ENCODE data around the gene PAX7.

PAX7 gene

DNA sequence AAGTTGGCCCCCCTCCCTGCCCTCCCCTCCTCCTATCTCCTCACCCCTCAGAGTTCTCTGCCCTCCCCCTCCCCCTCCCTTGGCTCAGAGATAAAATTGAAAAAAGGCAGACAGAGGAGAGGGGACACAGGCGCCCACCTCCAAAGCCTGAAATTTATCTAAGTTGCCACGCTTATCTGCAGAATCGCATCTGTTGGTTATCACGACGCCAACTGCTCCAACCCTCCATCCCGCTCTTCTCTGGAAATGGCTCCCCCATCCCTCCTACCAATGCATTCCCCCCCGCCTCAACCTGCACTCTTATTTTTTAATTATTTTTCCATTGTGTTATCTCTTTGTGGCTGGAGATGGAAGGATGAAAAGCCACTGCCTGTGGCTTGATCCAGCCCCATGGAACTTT is 138.5 kb downstream of the PAX7 start:
- Histone ChIP-seq H3K4me3 (ENCODE audit: low read length) (no peak overlapping the region), H3K27me3 (ENCODE audit: insufficient read depth, low read length) (peaks cover 15% of the 10 kb centered on the region)

DNA sequence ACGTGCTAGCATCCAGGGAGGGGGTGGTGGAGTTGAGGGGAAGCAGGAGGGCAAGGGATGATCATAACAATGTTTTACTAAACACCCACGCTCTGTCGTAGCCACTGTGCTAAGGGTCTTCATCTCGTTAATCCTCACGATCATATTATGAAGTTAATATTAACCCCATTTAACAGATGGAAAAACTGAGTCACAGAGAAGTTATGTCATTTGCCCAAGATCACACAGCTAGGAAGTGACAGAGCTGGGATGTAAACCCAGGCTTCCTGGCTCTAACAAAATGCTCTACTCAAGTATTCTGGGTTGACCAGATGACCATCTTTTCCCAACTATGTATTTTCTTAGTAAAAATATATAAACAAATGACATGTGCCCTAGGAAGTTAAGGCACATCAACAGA is 140.2 kb downstream of the PAX7 start:
- H3K36me3 ChIP-seq (ENCODE audit: insufficient read depth, low read length): no peaks in the 10 kb centered on the region
- no peaks in the 10 kb centered on the region for H3K4me1 ChIP-seq (ENCODE audit: insufficient read depth, low read length)
- H3K4me3 ChIP-seq (ENCODE audit: low read length): no peak overlapping the region
- H3K9me3 ChIP-seq (ENCODE audit: low read length): no peaks in the 10 kb centered on the region
- H3K27me3 ChIP-seq (ENCODE audit: insufficient read depth, low read length): peaks cover 15% of the 10 kb centered on the region
- no peak overlapping the region for H2AFZ ChIP-seq (ENCODE audit: low read depth, low read length)

More for the DNA sequence above, 138.5 kb downstream of the PAX7 start:
- no peaks in the 10 kb centered on the region for H3K4me1 ChIP-seq (ENCODE audit: insufficient read depth, low read length)
- no peak overlapping the region for H2AFZ ChIP-seq (ENCODE audit: low read depth, low read length)
- H3K36me3 ChIP-seq (ENCODE audit: insufficient read depth, low read length): no peaks in the 10 kb centered on the region
- H3K9me3 ChIP-seq (ENCODE audit: low read length): no peaks in the 10 kb centered on the region

DNA sequence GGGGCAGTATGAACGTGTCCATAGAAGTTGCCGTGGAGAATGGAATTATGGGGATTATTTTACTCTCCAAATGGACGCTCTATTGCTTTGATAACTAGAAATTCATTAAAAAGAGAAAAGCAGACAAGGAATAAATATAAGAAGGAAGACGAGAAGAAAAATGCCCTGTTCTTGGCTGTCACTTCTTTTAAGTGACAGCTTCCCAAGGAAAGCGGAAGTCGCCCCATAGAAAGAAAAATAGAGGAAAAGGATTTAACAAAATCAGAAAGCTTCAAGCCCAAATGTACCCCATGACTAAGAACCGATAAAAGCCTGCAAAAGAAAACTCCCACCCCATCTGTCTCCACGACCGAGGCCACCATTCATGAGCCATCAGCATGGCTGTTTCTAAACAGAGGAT is 143.1 kb downstream of the PAX7 start:
- Histone ChIP-seq H3K4me3 (ENCODE audit: low read length) (no peak overlapping the region), H3K9me3 (ENCODE audit: low read length) (no peaks in the 10 kb centered on the region), H3K27me3 (ENCODE audit: insufficient read depth, low read length) (peaks cover 13% of the 10 kb centered on the region), H3K36me3 (ENCODE audit: insufficient read depth, low read length) (no peaks in the 10 kb centered on the region), H2AFZ (ENCODE audit: low read depth, low read length) (no peak overlapping the region), H3K4me1 (ENCODE audit: insufficient read depth, low read length) (no peaks in the 10 kb centered on the region)

DNA sequence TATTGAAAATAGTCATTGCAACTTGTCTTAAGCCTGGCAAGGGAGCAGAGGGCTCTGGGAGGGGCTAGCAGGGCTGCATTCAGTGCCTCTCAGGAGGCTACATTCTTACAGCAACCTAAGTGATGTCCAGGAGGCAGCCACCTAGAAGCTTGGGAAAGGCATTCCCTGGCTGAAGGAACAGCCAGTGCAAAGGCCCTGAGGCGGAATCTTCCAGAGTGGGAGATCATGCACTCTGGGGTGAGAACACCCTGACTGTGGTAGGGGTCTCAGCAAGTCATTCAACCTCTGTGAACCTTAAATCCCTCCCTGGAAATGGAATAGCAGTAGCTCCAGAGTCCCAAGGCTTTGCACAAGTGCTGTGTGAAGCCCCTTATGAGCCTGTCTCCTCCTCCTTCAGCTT is 144.7 kb downstream of the PAX7 start:
- Histone ChIP-seq H2AFZ (ENCODE audit: low read depth, low read length) (no peak overlapping the region), H3K9me3 (ENCODE audit: low read length) (no peaks in the 10 kb centered on the region), H3K4me1 (ENCODE audit: insufficient read depth, low read length) (no peaks in the 10 kb centered on the region), H3K4me3 (ENCODE audit: low read length) (no peak overlapping the region), H3K36me3 (ENCODE audit: insufficient read depth, low read length) (no peaks in the 10 kb centered on the region), H3K27me3 (ENCODE audit: insufficient read depth, low read length) (peaks cover 11% of the 10 kb centered on the region)

DNA sequence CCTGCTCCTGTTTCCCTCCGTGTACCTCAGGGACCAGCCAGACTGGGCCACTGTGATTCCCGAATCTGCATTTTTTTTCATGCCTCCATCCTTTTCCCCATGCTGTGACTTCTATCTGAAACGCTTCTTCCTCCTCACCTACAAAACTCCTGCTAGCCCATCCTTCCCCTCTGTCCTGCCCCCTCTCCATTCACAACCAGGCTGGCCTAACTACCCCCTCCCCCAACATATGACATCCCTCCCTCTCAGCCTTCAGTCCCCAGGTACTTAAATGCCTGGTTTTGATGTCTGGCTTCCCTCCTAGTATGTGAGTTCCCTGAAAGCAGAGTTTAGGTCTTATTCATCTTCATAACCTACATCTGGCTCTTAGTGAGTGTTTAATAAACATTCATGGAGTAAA is 146.1 kb downstream of the PAX7 start:
- Histone ChIP-seq H2AFZ (ENCODE audit: low read depth, low read length) (no peak overlapping the region), H3K4me3 (ENCODE audit: low read length) (no peak overlapping the region), H3K9me3 (ENCODE audit: low read length) (no peaks in the 10 kb centered on the region), H3K36me3 (ENCODE audit: insufficient read depth, low read length) (no peaks in the 10 kb centered on the region), H3K4me1 (ENCODE audit: insufficient read depth, low read length) (no peaks in the 10 kb centered on the region), H3K27me3 (ENCODE audit: insufficient read depth, low read length) (peaks cover 9% of the 10 kb centered on the region)

DNA sequence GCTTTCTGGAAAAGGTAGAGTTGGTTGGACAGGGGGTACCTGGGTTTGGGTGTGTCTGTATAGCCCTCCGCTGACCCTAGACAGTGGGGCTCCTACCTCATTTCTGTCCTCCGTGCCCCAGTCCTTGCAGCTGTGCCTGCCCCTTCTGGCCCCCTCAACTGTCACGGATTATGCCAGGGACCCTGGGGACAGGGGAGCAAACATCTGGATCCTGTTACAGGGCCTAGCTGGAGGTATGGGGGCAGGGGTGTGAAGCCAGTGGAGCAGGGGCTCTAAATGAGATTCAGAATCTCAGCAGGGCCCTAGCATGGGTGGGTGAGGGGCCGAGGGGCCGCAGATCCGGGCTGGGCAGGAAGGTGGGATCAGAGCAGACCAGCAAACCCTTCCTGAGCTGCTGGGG is 147.8 kb downstream of the PAX7 start:
- no peak overlapping the region for H3K4me3 ChIP-seq (ENCODE audit: low read length)
- no peak overlapping the region for H2AFZ ChIP-seq (ENCODE audit: low read depth, low read length)
- H3K9me3 ChIP-seq (ENCODE audit: low read length): no peaks in the 10 kb centered on the region
- H3K27me3 ChIP-seq (ENCODE audit: insufficient read depth, low read length): peaks cover 5% of the 10 kb centered on the region
- no peaks in the 10 kb centered on the region for H3K4me1 ChIP-seq (ENCODE audit: insufficient read depth, low read length)
- no peaks in the 10 kb centered on the region for H3K36me3 ChIP-seq (ENCODE audit: insufficient read depth, low read length)

DNA sequence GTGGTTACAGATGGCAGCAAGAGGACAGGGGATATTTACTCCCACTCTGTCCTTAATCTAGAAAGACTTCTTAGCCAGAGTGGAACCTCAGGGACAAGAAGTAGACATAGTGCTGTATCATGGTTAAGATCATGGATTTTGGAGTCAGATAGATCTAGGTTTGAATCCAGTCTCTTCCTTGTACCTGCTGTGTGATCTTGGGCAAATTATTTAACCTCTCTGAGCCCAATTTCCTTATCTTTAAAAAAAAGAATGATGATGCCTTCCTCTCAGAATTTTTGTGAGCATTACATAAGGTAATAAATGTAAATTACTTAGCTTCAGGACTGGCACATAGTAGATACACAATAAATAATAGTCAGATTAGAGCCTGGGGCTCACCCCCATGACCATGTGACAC is 150.4 kb downstream of the PAX7 start:
- Histone ChIP-seq H3K4me1 (ENCODE audit: insufficient read depth, low read length) (peaks cover 3% of the 10 kb centered on the region), H2AFZ (ENCODE audit: low read depth, low read length) (no peak overlapping the region), H3K9me3 (ENCODE audit: low read length) (no peaks in the 10 kb centered on the region), H3K27me3 (ENCODE audit: insufficient read depth, low read length) (peaks cover 25% of the 10 kb centered on the region), H3K4me3 (ENCODE audit: low read length) (no peak overlapping the region), H3K36me3 (ENCODE audit: insufficient read depth, low read length) (no peaks in the 10 kb centered on the region)

DNA sequence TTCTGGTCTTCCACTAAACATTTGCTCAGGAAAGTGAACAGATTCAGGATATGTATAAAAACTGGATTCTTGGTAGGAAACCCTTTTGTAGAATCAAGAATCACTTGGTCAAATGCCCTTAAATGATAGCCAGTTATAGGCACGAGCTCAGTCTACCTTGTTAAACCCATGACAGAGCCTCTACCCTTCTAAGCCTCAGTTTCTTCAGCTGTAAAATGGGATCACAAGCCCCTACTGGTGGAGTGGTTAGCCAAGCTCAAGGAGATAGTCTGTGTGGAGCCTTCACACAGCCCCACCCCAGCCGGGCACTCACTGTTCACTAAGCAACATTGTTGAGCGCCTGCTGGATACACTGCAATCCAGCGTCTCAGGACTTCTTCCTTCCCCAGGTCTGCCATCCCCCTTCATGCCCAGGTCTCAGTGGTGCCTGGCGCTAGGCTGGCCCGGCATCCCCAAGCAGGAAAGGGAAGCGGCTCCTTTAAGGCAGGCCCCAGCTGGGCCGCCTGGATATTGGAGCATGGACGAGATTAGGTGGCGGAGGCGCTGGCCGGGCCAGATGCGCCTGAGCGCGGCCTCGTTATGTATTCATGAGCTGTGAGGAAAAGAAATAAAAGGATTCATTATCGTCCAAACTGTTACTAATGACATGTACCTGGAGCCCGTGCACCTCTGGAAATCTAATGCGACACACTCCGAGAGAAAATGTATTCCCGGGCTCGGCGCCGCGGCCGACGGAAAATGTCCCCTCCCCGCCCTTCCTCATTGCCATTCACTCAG is 153.2 kb downstream of the PAX7 start:
- H2AFZ ChIP-seq (ENCODE audit: low read depth, low read length): no peak overlapping the region
- H3K4me3 ChIP-seq (ENCODE audit: low read length): peak overlapping the region; percentile 28
- H3K4me1 ChIP-seq (ENCODE audit: insufficient read depth, low read length): peaks cover 3% of the 10 kb centered on the region
- no peaks in the 10 kb centered on the region for H3K36me3 ChIP-seq (ENCODE audit: insufficient read depth, low read length)
- H3K9me3 ChIP-seq (ENCODE audit: low read length): no peaks in the 10 kb centered on the region
- peaks cover 25% of the 10 kb centered on the region for H3K27me3 ChIP-seq (ENCODE audit: insufficient read depth, low read length)

DNA sequence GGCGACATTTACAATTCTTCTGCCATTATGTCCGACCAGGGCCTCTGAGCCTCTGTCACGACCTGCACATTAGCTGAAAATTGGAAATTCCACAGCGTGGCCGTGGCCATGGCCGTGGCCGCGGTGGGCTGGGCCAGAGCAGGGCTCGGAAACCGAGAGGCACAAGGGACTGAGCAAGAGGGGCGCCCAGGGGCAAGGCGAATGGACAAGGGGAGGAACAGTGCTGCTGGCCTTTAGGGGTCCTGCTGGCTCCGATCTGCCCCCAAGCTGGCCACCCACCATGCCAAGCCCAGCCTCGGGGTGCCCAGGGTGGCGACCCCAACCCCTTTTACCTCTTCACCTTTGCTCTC is 153.8 kb downstream of the PAX7 start:
- Histone ChIP-seq H2AFZ (ENCODE audit: low read depth, low read length) (no peak overlapping the region), H3K27me3 (ENCODE audit: insufficient read depth, low read length) (peaks cover 25% of the 10 kb centered on the region), H3K36me3 (ENCODE audit: insufficient read depth, low read length) (no peaks in the 10 kb centered on the region), H3K4me1 (ENCODE audit: insufficient read depth, low read length) (peaks cover 3% of the 10 kb centered on the region), H3K4me3 (ENCODE audit: low read length) (no peak overlapping the region), H3K9me3 (ENCODE audit: low read length) (no peaks in the 10 kb centered on the region)

DNA sequence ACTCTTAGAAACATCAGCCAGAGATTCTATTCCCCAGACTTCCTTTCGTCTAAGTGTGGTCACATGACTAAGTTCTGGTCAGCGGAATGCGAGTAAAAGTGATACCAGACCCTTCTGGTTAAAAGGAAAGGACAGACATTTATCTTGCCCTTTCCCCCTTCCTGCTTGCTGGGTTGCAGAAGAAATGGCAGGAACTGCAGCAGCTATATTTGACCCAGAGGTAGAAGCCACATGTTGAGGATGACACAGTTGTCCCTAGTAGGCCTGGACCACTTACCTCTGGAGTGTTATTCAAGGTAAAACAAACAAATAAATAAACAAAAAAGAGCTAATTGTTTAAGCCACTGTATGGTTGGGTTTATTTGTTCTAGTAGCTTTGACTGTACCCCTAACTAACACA is 155.5 kb downstream of the PAX7 start:
- Histone ChIP-seq H3K9me3 (ENCODE audit: low read length) (no peaks in the 10 kb centered on the region), H2AFZ (ENCODE audit: low read depth, low read length) (no peak overlapping the region), H3K27me3 (ENCODE audit: insufficient read depth, low read length) (peaks cover 25% of the 10 kb centered on the region), H3K36me3 (ENCODE audit: insufficient read depth, low read length) (no peaks in the 10 kb centered on the region), H3K4me1 (ENCODE audit: insufficient read depth, low read length) (peaks cover 3% of the 10 kb centered on the region), H3K4me3 (ENCODE audit: low read length) (no peak overlapping the region)

DNA sequence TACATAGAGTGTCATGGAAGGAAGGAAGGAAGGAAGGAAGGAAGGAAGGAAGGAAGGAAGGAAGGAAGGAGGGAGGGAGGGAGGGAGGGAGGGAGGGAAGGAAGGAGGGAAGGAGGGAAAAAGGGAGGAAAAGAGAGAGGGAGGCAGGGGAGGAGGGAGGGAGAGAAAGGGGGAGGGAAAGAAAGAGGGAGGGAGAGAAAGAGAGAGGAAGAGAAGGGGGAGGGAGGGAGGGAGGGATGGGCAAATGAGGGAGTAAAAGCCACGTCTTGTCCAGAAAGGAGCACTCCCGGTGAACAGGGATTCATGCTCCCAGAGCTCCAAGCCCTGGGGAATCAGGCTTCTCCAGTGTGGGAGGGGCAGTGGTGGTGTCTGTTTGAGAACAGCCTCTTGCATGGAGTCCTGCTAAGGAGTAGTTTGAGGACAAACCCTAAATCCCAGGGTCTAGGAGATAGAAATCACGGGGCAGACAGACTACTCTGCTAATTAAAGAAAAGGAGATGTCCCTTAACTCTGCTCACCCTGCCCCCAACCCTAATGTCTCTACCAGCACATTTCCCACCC is 157.3 kb downstream of the PAX7 start:
- Histone ChIP-seq H3K4me3 (ENCODE audit: low read length) (no peak overlapping the region), H3K4me1 (ENCODE audit: insufficient read depth, low read length) (peaks cover 3% of the 10 kb centered on the region), H3K27me3 (ENCODE audit: insufficient read depth, low read length) (peaks cover 25% of the 10 kb centered on the region), H2AFZ (ENCODE audit: low read depth, low read length) (no peak overlapping the region), H3K9me3 (ENCODE audit: low read length) (no peaks in the 10 kb centered on the region), H3K36me3 (ENCODE audit: insufficient read depth, low read length) (no peaks in the 10 kb centered on the region)

DNA sequence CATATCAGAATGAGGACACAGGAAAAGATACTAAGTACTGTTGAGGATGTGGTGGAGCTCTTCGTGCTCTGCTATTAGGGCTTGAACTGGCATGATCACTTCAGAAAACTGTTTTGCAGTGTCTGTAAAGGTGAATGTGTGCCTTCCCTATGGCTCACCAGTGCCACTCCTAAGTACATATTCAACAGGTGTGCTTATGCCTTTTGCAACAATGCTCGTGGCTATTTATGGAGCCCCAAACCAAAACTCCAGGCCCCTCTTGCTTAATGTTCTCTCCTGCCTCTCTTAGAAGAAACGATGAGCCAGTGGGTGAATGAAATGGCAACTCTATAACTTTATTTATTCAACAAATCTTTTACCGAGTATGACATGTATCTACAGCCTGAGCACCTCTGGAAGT is 158.6 kb downstream of the PAX7 start:
- Histone ChIP-seq H3K36me3 (ENCODE audit: insufficient read depth, low read length) (no peaks in the 10 kb centered on the region), H3K9me3 (ENCODE audit: low read length) (no peaks in the 10 kb centered on the region), H2AFZ (ENCODE audit: low read depth, low read length) (no peak overlapping the region), H3K4me3 (ENCODE audit: low read length) (no peak overlapping the region), H3K4me1 (ENCODE audit: insufficient read depth, low read length) (peaks cover 3% of the 10 kb centered on the region), H3K27me3 (ENCODE audit: insufficient read depth, low read length) (peaks cover 17% of the 10 kb centered on the region)

DNA sequence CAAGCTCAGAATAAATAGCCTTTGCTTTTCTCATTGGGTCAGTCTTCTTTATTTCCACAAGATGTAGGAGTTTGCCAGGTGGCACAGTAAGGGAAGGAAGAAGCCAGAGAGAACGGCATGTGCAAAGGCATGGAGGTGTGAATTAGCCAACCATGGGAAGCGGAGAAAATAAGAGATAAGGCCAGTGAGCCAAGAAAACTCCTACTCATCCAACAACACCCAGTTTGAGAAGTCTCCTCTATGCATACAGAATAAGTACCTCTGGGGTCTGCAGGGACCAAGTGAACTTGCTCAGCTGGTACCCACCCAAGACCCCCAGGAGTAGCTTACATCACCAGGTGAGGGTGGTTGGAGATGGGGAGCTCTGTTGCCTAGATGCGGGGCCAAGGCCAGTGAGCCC is 162.1 kb downstream of the PAX7 start:
- H3K4me3 ChIP-seq (ENCODE audit: low read length): no peak overlapping the region
- H2AFZ ChIP-seq (ENCODE audit: low read depth, low read length): no peak overlapping the region
- no peaks in the 10 kb centered on the region for H3K36me3 ChIP-seq (ENCODE audit: insufficient read depth, low read length)
- no peaks in the 10 kb centered on the region for H3K27me3 ChIP-seq (ENCODE audit: insufficient read depth, low read length)
- H3K4me1 ChIP-seq (ENCODE audit: insufficient read depth, low read length): no peaks in the 10 kb centered on the region
- H3K9me3 ChIP-seq (ENCODE audit: low read length): no peaks in the 10 kb centered on the region

DNA sequence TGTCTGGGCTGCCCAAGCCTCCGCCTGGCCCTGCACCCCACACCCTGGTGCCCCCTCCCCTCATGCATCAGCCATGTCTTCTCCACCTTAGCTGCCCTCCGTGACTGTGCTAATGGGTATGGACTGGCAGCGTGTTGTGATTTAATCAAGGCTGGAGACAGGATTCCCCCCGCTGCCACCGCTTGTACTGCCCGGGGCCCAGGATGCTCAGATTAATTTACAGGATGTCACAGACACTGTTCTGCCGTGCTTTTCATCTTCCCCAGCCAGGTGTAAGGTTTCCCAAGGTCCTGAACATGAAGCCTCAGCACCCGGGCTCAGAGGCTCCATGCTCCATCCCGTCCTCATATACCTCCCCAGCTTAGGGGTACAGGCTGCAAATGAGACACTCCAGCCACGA is 162.5 kb downstream of the PAX7 start:
- no peaks in the 10 kb centered on the region for H3K27me3 ChIP-seq (ENCODE audit: insufficient read depth, low read length)
- H3K36me3 ChIP-seq (ENCODE audit: insufficient read depth, low read length): no peaks in the 10 kb centered on the region
- H3K4me3 ChIP-seq (ENCODE audit: low read length): no peak overlapping the region
- H3K9me3 ChIP-seq (ENCODE audit: low read length): no peaks in the 10 kb centered on the region
- H3K4me1 ChIP-seq (ENCODE audit: insufficient read depth, low read length): no peaks in the 10 kb centered on the region
- H2AFZ ChIP-seq (ENCODE audit: low read depth, low read length): no peak overlapping the region
